GM06990 (cell line): ENCODE results near the gene LSM10.
A peak's percentile ranks its signal among the peaks of the same experiment; 100 is the strongest.

ENCODE experiments used
- DNase-seq: peaks from one replicate; pipeline ENCODE4 v3.0.0-alpha.2; 2011; ENCODE audit not compliant: insufficient read length; ENCODE audit errors: extremely low read depth
- H3K27me3 ChIP-seq: replicated peaks from 2 replicates; pipeline ENCODE4 v1.6.0; 2011; ENCODE audit warnings: low read length; ENCODE audit not compliant: control insufficient read depth, insufficient read depth
- H3K36me3 ChIP-seq: 2 replicates; pipeline ENCODE4 v1.5.1; 2011; ENCODE audit warnings: low read length; ENCODE audit not compliant: control insufficient read depth, insufficient read depth
- H3K4me3 ChIP-seq: replicated peaks from 2 replicates; pipeline ENCODE4 v1.5.1; 2011; ENCODE audit warnings: low read depth, mild to moderate bottlenecking, control low read depth, low read length
- CTCF ChIP-seq: IDR thresholded peaks from 2 replicates; pipeline ENCODE4 v1.5.1; 2011; ENCODE audit warnings: low read length, control low read depth, mild to moderate bottlenecking, inconsistent platforms; ENCODE audit not compliant: insufficient read depth, poor library complexity, severe bottlenecking

The LSM10 gene

GRCh38 chr1:36349241-36349671 is 48.5 kb downstream of the LSM10 start:
- Histone ChIP-seq H3K4me3 (no peak overlapping the region), H3K27me3 (no peaks in the 10 kb centered on the region), H3K36me3 (peaks cover 43% of the 10 kb centered on the region)
- TF ChIP-seq CTCF = no peak
- peak; percentile 71 for DNase-seq

- Histone ChIP-seq H3K27me3 (no peaks in the 10 kb centered on the region), H3K36me3 (peaks cover 41% of the 10 kb centered on the region), H3K4me3 (no peak overlapping the region)
- TF ChIP-seq CTCF = no peak
- DNase-seq = no peak
Observed at GRCh38 chr1:36346741-36347370, 50.9 kb downstream of the LSM10 start.

- Histone ChIP-seq H3K27me3 (no peaks in the 10 kb centered on the region), H3K36me3 (peaks cover 39% of the 10 kb centered on the region), H3K4me3 (no peak overlapping the region)
- no peak for DNase-seq
- no peak for TF ChIP-seq CTCF
Observed at GRCh38 chr1:36345353-36345752, 52.4 kb downstream of the LSM10 start.

GRCh38 chr1:36344395-36344680 is 53.4 kb downstream of the LSM10 start:
- no peak overlapping the region for H3K4me3 ChIP-seq
- no peak for DNase-seq
- H3K27me3 ChIP-seq = no peaks in the 10 kb centered on the region
- no peak for TF ChIP-seq CTCF
- peaks cover 40% of the 10 kb centered on the region for H3K36me3 ChIP-seq

GRCh38 chr1:36343651-36344394 is 53.9 kb downstream of the LSM10 start:
- H3K27me3 ChIP-seq = no peaks in the 10 kb centered on the region
- H3K36me3 ChIP-seq = peaks cover 40% of the 10 kb centered on the region
- no peak for DNase-seq
- no peak overlapping the region for H3K4me3 ChIP-seq
- no peak for TF ChIP-seq CTCF
